Neural cell (in vitro differentiated cells): ENCODE data around the gene GJA3. TPM values are rescaled to one million over a fixed set of nuclear protein-coding genes. Genes with fewer than 3 reads are reported as not detected.
A peak's percentile ranks its signal among the peaks of the same experiment; 100 is the strongest.

Experiments
- H2AFZ ChIP-seq: fragments of 200-600, 300-800 bp; sonication (generic), shearing (Covaris generic); 2 replicates; pipeline ENCODE4 v1.6.0; 2014; ENCODE audit warnings: low read depth, mild to moderate bottlenecking, antibody characterized with exemption, low read length, moderate library complexity
- H3F3A ChIP-seq: fragments of 200-600 bp; shearing (Covaris generic); 2 replicates; pipeline ENCODE4 v1.6.1; 2016; ENCODE audit warnings: mild to moderate bottlenecking, moderate library complexity, mixed read lengths, antibody characterized with exemption, low read length; ENCODE audit not compliant: insufficient read depth, poor library complexity, severe bottlenecking
- H3K27ac ChIP-seq: fragments of 200-600, 300-800 bp; sonication (generic), shearing (Covaris generic); 2 replicates; pipeline ENCODE4 v1.5.1; 2014; ENCODE audit warnings: mild to moderate bottlenecking, low read length, moderate library complexity
- H3K27me3 ChIP-seq: fragments of 300-800, 200-600 bp; sonication (generic), shearing (Covaris generic); 2 replicates; pipeline ENCODE4 v1.6.0; 2014; ENCODE audit warnings: mild to moderate bottlenecking, low read depth, low read length, moderate library complexity; ENCODE audit not compliant: insufficient read depth
- H3K36me3 ChIP-seq: fragments of 300-800, 200-600 bp; sonication (generic), shearing (Covaris generic); 2 replicates; pipeline ENCODE4 v1.5.1; 2014; ENCODE audit warnings: mild to moderate bottlenecking, antibody characterized with exemption, low read length, moderate library complexity; ENCODE audit not compliant: insufficient read depth
- H3K4me2 ChIP-seq: fragments of 300-800, 200-600 bp; sonication (generic), shearing (Covaris generic); 2 replicates; pipeline ENCODE4 v1.6.0; 2014; ENCODE audit warnings: mild to moderate bottlenecking, low read length
- H3K4me3 ChIP-seq: fragments of 300-800, 200-600 bp; sonication (generic), shearing (Covaris generic); 2 replicates; pipeline ENCODE4 v1.5.1; 2014; ENCODE audit warnings: mild to moderate bottlenecking, low read length, moderate library complexity
- H3K79me2 ChIP-seq: fragments of 200-600 bp; shearing (Covaris generic); replicated peaks from 2 replicates; pipeline ENCODE4 v1.6.0; 2014; ENCODE audit warnings: mild to moderate bottlenecking, low read length, moderate library complexity; ENCODE audit not compliant: insufficient read depth
- H3K9ac ChIP-seq: fragments of 300-800, 200-600 bp; sonication (generic), shearing (Covaris generic); 2 replicates; pipeline ENCODE4 v1.6.1; 2016; ENCODE audit warnings: mild to moderate bottlenecking, low read length, mixed read lengths
- H3K9me2 ChIP-seq: fragments of 200-600 bp; shearing (Covaris generic); 2 replicates; pipeline ENCODE4 v1.6.1; 2016; ENCODE audit warnings: mild to moderate bottlenecking, low read length, mixed read lengths; ENCODE audit not compliant: insufficient read depth
- H3K9me3 ChIP-seq: fragments of 200-600, 300-800 bp; sonication (generic), shearing (Covaris generic); 2 replicates; pipeline ENCODE4 v1.6.1; 2016; ENCODE audit warnings: mild to moderate bottlenecking, mixed run types, low read length, moderate library complexity, mixed read lengths
- H4K20me1 ChIP-seq: fragments of 200-600 bp; shearing (Covaris generic); 2 replicates; pipeline ENCODE4 v1.6.1; 2016; ENCODE audit warnings: mild to moderate bottlenecking, mixed run types; ENCODE audit not compliant: insufficient read depth
- EP300 ChIP-seq: fragments of 450-650 bp; conservative IDR thresholded peaks from 2 replicates; pipeline ENCODE4 v1.6.1; 2014; ENCODE audit warnings: antibody characterized with exemption, mild to moderate bottlenecking, moderate library complexity; ENCODE audit not compliant: poor library complexity, severe bottlenecking
- EZH2 ChIP-seq: fragments of 200-600, 300-800 bp; shearing (Covaris generic), sonication (generic); IDR thresholded peaks from 2 replicates; pipeline ENCODE4 v1.6.1; 2014; ENCODE audit warnings: antibody characterized with exemption, low read length, borderline replicate concordance, mild to moderate bottlenecking; ENCODE audit not compliant: insufficient read depth, poor library complexity, severe bottlenecking
- MXI1 ChIP-seq: fragments of 450-650 bp; conservative IDR thresholded peaks from 2 replicates; pipeline ENCODE4 v1.6.1; 2014; ENCODE audit warnings: antibody characterized with exemption, mild to moderate bottlenecking; ENCODE audit not compliant: poor library complexity, severe bottlenecking
- POLR2AphosphoS5 ChIP-seq: IDR thresholded peaks from 2 replicates; pipeline ENCODE4 v1.6.1; 2012
- RAD21 ChIP-seq: fragments of 450-650 bp; conservative IDR thresholded peaks from 2 replicates; pipeline ENCODE4 v1.6.1; 2014; ENCODE audit warnings: antibody characterized with exemption, mild to moderate bottlenecking, moderate library complexity
- SMC3 ChIP-seq: fragments of 450-650 bp; conservative IDR thresholded peaks from 2 replicates; pipeline ENCODE4 v1.6.1; 2014; ENCODE audit warnings: antibody characterized with exemption, mild to moderate bottlenecking, moderate library complexity; ENCODE audit not compliant: poor library complexity
- TAF1 ChIP-seq: IDR thresholded peaks from 2 replicates; pipeline ENCODE4 v1.6.1; 2012; ENCODE audit warnings: low read depth
- polyA minus RNA-seq: library from RNA; depleted of rRNA, polyadenylated mRNA; stranded (reverse); fragments of >200 nt; gene quantifications from 2 replicates; pipeline ENCODE4 v1.2.3, GENCODE V29; 2014
- polyA plus RNA-seq: library from polyadenylated mRNA; depleted of rRNA; stranded (reverse); fragments of >200 nt; gene quantifications from 2 replicates; pipeline ENCODE4 v1.2.3, GENCODE V29; 2014
- TF ChIP-seq, protein P1 (sequence below): fragments of 450-650 bp; IDR thresholded peaks from 2 replicates; pipeline ENCODE4 v1.5.1; 2014; ENCODE audit warnings: antibody characterized with exemption, mild to moderate bottlenecking, moderate library complexity; ENCODE audit not compliant: poor library complexity, severe bottlenecking
- TF ChIP-seq, protein P2 (sequence below): IDR thresholded peaks from 2 replicates; pipeline ENCODE4 v1.6.1; 2012; ENCODE audit warnings: borderline replicate concordance

The GJA3 gene
- polyA plus RNA-seq (not detected in 2 replicates), polyA minus RNA-seq (not detected in 2 replicates)

DNA sequence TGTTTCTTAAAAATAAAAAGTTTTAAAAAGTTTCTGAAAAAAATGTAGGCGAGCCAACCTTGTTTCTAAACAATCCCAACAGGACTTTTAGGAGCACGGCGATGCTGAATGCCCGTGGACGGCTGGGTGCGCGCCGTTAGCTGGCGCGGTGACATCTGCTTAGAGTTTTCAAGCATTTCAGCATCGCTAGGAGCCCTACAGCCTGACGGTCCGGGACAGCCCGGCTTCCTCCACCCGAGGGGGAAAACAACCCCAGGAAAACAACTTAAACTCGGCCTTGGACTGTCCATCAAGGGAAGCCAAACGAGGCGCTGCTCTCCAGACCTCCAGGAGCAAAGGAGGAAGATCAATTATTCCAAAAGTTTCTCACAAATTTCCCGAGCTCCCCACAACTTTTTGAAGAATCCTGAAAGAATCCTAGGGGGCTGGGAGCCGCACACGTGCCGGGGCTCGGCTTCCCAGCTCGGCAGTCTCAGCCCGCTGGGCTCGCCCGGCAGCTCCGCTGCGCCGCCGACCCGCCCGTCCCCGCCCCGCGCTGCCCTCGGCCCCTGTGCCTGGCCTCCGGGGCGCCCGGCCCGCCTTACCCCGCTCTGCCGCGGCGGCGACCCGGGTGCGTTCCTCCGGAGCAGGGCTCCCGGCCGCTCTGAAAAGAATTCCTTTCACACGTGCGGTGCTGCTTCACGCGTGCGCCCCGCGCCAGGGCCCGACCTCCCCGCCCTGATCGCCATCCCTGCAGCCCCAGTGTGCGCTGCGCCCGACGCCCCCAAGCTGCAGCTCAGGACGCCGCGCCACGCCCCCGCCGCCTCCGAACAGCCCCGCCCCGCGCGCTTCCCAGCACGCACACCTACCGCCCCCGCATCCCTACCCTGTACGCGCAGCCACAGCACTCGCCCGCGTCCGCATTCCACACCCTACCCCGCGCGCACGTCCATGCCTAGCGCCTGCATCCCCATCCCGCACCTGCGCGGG, at the start of gene GJA3:
Gene GJA3, minus strand, starts transcription at position 747 of the 969 bp plus-strand sequence. CDS start 17,764 bp downstream, outside the sequence.
- H3K36me3 ChIP-seq, result no peaks in the 10 kb centered on the region
- H3K27ac ChIP-seq, result no peak within 1 kb of the TSS
- H3K9me2 ChIP-seq, result no peaks in the 10 kb centered on the region
- H3K4me3 ChIP-seq, result peak within 1 kb of the TSS; percentile 65
- H3K79me2 ChIP-seq, result no peaks in the 10 kb centered on the region
- H2AFZ ChIP-seq, result no peak within 1 kb of the TSS
- no peaks in the 10 kb centered on the region for H3F3A ChIP-seq
- H3K9me3 ChIP-seq, result no peaks in the 10 kb centered on the region
- peaks cover 76% of the 10 kb centered on the region for H3K27me3 ChIP-seq
- H4K20me1 ChIP-seq, result no peaks in the 10 kb centered on the region
- H3K9ac ChIP-seq, result no peak within 1 kb of the TSS
- TF ChIP-seq, protein P1, sequence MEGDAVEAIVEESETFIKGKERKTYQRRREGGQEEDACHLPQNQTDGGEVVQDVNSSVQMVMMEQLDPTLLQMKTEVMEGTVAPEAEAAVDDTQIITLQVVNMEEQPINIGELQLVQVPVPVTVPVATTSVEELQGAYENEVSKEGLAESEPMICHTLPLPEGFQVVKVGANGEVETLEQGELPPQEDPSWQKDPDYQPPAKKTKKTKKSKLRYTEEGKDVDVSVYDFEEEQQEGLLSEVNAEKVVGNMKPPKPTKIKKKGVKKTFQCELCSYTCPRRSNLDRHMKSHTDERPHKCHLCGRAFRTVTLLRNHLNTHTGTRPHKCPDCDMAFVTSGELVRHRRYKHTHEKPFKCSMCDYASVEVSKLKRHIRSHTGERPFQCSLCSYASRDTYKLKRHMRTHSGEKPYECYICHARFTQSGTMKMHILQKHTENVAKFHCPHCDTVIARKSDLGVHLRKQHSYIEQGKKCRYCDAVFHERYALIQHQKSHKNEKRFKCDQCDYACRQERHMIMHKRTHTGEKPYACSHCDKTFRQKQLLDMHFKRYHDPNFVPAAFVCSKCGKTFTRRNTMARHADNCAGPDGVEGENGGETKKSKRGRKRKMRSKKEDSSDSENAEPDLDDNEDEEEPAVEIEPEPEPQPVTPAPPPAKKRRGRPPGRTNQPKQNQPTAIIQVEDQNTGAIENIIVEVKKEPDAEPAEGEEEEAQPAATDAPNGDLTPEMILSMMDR, result no peak
- no peak for TF ChIP-seq TAF1
- TF ChIP-seq MXI1, result peak; percentile 58
- TF ChIP-seq POLR2AphosphoS5, result no peak
- TF ChIP-seq EP300, result no peak
- TF ChIP-seq EZH2, result peak; percentile 81
- TF ChIP-seq, protein P2, sequence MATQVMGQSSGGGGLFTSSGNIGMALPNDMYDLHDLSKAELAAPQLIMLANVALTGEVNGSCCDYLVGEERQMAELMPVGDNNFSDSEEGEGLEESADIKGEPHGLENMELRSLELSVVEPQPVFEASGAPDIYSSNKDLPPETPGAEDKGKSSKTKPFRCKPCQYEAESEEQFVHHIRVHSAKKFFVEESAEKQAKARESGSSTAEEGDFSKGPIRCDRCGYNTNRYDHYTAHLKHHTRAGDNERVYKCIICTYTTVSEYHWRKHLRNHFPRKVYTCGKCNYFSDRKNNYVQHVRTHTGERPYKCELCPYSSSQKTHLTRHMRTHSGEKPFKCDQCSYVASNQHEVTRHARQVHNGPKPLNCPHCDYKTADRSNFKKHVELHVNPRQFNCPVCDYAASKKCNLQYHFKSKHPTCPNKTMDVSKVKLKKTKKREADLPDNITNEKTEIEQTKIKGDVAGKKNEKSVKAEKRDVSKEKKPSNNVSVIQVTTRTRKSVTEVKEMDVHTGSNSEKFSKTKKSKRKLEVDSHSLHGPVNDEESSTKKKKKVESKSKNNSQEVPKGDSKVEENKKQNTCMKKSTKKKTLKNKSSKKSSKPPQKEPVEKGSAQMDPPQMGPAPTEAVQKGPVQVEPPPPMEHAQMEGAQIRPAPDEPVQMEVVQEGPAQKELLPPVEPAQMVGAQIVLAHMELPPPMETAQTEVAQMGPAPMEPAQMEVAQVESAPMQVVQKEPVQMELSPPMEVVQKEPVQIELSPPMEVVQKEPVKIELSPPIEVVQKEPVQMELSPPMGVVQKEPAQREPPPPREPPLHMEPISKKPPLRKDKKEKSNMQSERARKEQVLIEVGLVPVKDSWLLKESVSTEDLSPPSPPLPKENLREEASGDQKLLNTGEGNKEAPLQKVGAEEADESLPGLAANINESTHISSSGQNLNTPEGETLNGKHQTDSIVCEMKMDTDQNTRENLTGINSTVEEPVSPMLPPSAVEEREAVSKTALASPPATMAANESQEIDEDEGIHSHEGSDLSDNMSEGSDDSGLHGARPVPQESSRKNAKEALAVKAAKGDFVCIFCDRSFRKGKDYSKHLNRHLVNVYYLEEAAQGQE, result no peak
- no peak for TF ChIP-seq SMC3
- TF ChIP-seq RAD21, result no peak
- H3K4me2 ChIP-seq, result peak within 1 kb of the TSS; percentile 44

DNA sequence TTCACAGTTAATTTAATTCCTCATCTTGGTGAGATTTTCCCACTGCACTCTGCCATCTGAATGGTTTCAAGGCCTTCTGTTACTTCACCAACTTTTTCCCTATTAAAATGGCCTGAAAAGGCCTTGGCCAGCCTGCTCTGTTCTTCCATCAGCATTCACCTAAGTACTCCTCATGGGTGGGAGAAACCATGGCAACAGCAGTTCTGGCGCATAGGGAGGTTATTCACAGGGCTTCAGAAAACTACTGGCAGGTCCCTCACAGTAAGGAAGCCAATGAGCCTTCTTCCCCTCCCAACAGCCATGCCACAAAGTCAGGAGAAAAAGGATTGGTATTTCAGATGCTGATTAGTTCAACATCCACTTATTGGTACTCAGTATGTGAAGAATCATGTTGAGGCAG, 49.1 kb upstream of the GJA3 start:
- H3K27ac ChIP-seq, result no peak overlapping the region
- H3K9ac ChIP-seq, result no peak overlapping the region
- no peaks in the 10 kb centered on the region for H3K36me3 ChIP-seq
- TF ChIP-seq, protein P2, result no peak
- TF ChIP-seq TAF1 (no peak), MXI1 (no peak), EP300 (no peak), SMC3 (no peak), POLR2AphosphoS5 (no peak), EZH2 (no peak), RAD21 (no peak)
- TF ChIP-seq, protein P1, result no peak
- no peaks in the 10 kb centered on the region for H3F3A ChIP-seq
- H4K20me1 ChIP-seq, result no peaks in the 10 kb centered on the region
- no peak overlapping the region for H3K4me3 ChIP-seq
- no peaks in the 10 kb centered on the region for H3K27me3 ChIP-seq
- no peaks in the 10 kb centered on the region for H3K79me2 ChIP-seq
- no peaks in the 10 kb centered on the region for H3K9me2 ChIP-seq
- H3K4me2 ChIP-seq, result no peak overlapping the region
- no peak overlapping the region for H2AFZ ChIP-seq
- no peaks in the 10 kb centered on the region for H3K9me3 ChIP-seq
